Stimulated activated CD4-positive, alpha-beta T cell treated with anti-CD3 and anti-CD28 coated beads, TNF-alpha, amount 100 ng/mL, for 24 hours (primary cell): ENCODE data around the gene LDAH.
"Not testable (repeated sequence)": the region's sequence is repeated elsewhere in the genome, so short reads cannot be mapped to it uniquely, and the experiment has no call there.

Experiments
- DNase-seq, 3 experiments: peaks; one replicate each; pipeline ENCODE4 v3.0.0-alpha.2; 2020; ENCODE audit warnings: low read depth in 3 of 3

LDAH gene

DNA sequence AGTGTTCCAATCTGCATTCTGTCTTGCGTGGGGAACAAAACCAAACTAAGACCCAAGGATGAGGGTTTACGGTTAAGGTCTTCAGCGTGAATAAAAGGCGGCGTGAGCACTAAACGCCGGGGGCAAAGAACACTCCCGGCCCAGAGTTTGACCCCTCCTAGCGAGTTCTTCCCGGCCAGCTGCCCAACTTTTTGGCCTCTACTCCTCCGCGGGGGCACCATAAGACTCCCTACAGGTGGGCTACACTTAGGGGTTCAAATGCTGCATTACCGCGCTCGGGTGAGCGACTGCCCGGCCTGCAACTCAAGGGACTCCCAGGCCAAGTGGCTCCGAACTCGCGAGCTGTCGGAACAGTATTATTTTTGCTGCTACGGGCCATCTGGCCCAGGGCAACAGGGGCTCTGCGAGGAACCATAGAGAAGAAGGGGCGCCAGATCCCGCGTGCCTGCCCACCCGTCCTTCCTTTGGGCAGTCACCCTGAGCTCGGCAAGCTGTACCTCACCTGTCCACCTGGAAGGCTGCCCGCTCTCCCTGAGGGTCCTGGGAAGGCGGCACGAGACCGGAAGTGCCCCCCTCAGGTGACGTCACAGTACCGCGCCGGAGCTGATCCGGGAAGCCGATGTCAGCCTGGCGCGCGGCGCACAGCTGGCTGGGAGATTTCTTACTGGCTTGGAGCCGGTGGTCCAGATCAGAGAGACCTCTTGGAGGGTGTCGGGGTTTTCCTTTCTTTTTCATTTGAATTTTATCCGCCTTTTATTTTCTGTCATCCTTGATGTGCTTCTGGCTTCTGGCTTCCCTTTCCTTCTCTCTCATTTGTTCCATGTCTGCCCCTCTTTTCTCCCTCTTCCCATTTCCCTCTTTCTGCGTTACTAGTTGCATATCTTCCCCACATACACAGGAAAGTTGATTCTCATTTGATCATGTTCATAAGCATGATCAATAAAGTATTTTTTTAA, at the start of gene LDAH:
Gene LDAH, minus strand, starts transcription at position 567 of the 956 bp plus-strand sequence. CDS start 21,638 bp downstream, outside the sequence.
- peak; percentile 70 to 81 (median 77) for DNase-seq

DNA sequence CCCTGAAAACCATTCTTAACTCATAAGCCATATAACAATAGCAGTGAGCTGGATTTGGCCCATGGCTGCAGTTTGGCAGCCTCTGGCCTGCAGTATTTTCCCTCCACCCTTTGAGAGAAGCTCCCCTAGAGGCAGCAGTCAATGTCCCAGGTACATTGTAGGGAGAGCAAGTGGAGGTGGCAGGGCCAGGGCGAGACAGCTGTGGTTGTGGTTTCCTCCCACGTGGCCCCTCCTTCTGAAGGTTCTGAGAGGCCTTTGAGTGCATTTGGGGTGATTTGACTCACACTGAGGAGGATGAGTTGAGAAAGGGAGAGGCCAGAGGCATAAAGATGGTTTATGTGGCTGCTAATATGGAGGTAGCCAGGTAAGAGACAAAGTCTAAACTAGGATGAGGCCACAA, 45.5 kb upstream of the LDAH start:
- DNase-seq: peak; percentile 22 to 67 (median 41)

DNA sequence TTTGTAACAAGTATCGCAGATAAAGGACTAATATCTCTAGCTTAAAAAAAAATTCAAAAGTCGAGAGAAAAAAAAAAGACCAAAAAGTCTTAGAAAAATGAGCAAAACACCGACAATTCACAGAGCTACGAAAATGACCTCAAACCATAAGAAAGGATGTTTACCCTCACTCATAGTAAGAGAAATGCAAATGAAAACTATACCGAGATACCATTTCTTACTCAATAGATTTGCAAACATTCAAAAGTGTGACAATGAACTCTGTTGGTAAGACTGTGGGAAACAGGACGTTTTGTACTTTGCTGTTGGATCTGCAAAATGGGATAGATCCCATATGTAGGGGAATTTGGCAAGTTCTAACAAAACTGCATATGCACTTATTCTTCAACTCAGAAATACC, 39.9 kb upstream of the LDAH start:
- no peak for DNase-seq

DNA sequence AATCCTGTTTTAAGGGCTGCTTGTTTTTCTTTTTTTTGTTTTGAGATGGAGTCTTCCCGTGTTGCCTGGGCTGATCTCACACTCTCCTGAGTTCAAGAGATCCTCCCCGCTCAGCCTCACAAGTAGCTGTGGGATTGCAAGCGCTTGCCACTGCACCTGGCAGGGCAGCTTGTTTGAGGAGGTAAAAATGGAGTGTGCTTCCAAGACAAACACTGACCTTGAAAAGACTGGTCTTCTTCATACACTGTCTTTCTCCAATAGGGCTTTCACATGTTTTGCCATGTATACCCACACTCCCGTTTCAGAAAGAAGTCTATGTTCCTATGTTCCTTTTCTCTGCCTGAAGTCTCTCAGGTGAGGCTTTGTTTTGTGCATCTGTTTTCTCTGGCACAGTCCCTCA, 32.6 kb upstream of the LDAH start:
- DNase-seq: no peak

DNA sequence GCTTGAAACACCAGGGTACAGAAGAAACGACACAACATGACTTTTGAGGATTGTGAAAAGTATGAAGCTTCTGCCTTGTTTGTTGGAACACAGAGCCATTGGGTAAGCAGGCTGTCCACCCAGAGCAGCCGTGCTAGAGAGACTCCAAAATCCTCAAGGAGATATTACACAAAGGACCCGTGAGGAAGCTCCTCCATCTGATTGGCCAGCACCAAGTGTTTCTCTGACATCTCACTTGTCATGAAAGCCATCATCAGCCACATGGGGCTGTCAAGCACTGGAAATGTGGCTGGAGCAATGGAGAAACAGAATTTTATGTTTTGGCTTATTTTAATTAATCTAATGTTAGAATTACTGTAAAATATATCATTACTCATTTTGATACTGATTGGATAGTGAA, 29.8 kb upstream of the LDAH start:
- DNase-seq: no peak

DNA sequence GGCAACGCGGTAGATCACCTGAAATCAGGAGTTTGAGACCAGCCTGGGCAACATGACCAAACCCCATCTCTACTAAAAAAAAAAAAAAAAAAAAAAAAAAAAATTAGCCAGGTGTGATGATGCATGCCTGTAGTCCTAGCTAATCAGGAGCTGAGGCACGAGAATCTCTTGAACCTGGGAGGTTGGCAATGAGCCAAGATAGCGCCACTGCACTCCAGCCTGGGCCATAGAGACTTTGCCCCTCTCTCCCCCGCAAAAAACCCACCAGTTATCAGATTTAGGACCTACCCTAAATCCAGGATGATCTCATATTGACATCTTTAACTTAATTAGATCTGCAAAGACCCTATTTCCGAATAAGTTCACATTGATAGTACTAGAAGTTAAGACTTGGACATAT, 29.2 kb upstream of the LDAH start:
- no peak for DNase-seq

DNA sequence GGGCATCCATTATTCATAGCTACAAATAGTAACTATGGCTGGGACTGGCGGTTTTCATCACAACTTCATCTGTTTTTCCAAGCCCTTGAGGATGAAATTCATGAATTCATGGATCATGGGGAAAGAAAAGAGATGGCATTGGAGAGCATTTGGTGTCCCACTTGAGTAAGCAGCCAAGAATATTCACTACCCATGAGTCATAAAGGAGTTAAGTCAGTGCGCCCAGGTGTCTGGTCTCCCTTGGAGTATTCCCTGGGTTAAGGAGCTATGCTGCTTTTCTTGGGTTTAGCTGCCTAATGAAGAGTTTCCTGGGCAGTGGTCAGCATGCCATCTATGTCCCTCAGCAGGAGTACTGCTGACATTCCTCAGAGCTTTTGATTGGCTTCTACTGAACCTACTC, 21.3 kb upstream of the LDAH start:
- no peak for DNase-seq

DNA sequence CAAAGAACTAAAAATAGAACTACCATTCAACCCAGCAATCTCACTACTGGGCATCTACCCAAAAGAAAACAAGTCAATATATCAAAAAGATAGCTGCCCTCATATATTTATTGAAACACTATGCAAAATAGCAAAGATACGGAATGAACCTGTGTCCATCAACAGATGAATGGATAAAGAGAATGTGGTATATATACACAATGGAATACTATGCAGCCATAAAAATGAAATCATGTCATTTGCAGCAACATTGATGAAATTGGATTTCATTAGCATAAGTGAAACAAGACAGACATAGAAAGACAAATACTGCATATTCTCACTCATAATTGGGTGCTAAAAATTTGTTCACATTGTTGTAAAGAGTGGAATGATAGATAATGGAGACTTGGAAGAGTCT, 16.2 kb upstream of the LDAH start:
- DNase-seq: no peak

DNA sequence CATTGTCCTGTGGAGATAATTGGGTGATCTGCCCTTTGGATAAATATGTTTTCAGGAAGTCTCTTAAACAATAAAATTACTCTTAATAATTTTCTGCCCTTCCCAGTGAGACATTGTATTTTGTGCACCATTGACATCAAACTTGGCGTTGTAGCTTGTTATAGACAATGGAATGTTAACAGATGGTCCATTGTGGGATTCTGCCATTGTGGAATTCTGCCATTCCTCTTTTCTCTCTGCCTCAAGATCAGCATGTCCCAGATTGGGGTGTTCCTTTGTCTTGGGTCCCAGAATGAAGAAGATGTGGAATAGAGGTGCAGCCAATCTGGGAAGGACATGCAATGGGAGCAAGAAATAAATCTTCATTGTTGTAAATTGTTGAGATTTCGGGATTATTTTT, 15.1 kb upstream of the LDAH start:
- no peak for DNase-seq

DNA sequence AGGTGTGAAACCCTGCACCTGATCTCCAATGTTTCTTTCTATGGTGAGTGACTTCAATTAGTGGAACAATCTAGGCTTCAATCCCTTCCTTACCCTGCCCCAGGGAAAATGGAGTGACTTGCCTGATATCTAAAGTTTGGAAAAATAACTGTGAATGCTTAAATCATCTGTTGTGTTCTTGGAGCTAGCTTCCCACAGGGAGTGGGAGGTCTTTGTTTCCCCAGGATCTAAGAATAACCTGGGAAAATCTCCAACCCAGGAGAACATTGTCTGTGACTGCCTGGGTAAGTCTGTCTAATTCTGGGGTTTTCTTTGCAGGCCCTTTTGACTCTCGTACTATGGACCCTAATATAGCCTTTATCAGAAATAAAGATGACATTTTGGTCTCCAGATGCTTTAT, 13.6 kb upstream of the LDAH start:
- no peak for DNase-seq

DNA sequence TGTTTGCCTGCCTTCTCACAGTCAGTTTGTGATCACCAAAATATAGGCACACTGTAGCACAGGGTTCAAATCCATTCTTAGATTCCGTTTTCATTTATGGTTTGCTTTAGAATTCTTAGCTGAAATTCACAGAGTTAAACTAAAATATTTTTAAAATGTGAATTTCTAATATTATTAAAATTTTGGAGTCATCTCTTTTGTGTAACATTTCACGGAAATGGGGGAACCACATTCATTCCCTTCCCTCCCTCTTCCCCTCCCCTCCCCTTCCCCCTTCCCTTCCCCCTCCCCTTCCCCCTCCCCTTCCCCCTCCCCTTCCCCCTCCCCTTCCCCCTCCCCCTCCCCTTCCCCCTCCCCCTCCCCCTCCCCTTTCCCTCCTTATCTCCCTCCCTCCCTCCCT, 11.4 kb upstream of the LDAH start:
- no peak for DNase-seq

DNA sequence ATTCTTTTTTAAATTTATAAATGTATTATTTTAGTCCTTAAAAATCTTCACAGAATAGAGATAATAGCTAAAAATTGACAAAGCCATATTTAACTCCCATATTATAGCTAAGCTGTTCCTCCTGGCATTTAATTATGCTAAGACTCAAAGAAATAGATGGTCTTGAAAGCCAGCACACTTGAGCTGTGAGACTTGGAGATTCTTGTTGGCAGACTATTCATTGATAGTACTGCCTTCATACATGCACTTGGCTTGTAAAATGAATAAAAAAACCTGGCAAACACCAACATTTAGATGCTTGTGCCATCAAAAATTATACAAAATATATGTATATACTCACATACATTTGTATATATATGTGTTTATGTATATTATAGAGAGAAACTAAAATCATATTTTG, 9.7 kb upstream of the LDAH start:
- DNase-seq: no peak

DNA sequence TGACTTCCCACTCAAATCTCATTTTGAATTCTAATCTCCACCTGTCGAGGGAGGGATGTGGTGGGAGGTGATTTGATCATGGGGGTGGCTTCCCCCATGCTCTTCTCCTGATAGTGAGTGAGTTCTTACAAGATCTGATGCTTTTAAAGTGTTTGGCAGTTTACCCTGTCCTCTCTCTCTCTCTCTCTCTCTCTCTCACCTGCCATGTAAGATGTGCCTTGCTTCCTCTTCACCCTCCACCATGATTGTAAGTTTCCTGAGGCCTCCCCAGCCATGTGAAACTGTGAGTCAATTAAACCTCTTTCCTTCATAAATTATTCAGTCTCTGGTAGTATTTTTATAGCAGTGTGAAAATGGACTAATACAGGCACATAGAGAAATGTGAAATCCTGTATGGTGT, 7.0 kb upstream of the LDAH start:
- DNase-seq: no peak

DNA sequence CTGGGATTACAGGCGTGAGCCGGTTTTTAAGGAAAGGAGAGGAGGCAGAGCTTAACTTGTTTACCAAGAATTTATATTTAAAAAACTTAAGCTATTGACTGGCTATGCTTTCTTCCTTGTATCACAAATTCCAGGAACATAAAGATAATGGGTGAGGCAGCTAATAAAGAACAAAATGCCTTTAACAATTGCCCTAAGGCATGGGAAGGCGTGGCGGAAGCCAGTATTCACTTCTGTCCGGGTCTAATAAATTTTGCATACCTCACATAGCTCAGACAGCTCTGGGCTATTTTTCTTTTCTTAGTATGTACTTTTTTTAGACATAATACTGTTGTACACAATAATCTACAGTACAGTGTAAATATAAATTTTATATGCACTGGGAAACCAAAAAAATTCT, 1.0 kb upstream of the LDAH start:
- no peak for DNase-seq

DNA sequence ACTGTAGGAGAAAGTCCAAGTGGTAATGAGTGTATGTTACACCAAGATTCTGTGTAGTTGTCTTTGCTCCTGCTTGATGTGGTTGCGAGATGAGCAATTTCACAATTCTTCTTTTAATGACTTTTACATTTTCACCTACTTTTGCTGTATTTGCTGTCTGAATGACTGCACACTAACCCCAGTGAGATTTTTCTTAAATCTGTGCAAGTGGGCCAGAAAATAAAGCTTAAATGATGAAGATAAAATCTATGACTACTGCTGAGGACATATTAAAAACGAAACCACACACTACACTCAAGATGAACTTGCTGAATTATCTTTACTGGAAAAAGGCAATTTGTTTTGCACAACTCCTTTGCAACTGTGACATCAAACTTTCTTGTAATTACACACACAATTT, 4.1 kb downstream of the LDAH start:
- DNase-seq: no peak

DNA sequence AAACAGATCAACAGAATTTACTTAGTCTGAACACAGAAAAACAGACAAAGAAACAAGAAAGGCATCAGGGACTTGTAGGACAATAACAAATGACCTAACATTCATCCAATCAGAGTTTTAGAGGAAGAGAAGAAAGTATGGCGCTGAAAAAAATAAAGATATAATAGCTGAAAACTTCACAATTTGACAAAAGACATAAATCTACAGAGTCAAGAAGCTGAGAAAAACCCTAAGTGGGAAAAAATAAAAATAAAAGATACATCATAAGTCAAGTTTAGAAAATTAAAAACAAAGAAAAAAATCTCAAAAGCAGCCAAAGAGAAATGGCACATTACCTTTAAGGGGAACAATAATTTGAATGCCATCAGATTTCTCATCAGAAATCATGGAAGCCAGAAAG, 7.7 kb downstream of the LDAH start:
- no peak for DNase-seq

DNA sequence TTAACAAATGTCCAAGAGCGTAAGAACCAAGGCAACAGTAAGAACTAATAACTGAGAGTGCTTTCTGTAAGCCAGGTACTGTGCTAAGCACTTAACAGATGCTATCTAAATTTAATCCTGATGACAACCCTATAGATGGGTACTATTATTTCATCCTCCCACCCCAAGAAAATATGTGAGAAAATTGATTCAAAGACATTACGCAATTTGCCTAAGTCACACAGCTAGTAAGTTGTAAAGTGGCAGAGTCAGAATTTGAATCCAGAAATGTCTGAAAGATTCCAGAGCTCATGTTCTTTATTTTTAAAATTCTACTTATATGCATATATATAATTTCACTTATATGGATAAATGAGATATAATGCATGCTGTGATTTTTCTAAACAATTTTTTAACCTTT, 10.1 kb downstream of the LDAH start:
- no peak for DNase-seq

DNA sequence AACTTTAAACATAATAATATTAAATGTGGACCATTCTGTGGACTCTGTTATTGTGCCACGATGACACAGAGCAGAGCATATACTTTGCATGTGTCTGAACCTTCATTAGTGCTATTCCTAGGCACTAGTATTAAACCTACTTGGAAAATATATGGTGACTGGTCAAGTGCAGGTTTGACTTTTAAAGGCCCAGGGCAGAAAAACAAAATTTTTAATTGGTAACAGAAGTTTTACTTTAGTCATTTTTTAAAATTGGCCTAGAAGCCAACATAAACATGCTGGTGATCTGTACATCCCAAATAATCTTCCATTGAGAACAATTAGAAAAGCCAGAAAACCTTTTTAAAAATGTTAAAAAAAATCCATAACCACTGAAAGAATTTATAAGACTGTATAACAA, 16.6 kb downstream of the LDAH start:
- DNase-seq: no peak

DNA sequence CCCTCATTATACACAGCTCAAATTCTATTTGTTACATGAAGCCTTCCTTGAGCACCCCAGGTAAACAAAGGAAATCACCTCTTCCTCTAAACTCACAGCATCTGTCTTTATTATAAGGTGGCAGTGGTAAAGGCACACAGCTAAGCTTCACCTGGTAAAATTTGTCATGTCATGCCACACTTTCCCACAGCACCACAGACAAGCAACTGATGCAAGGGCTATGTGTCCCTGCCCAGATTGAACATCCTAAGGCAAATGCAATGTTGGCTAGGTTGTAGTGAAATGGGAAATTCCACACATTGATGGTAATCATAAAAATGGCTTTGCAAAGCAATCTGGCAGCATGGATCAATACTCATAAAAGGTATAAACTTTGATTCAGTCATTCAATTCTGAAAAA, 18.9 kb downstream of the LDAH start:
- no peak for DNase-seq

DNA sequence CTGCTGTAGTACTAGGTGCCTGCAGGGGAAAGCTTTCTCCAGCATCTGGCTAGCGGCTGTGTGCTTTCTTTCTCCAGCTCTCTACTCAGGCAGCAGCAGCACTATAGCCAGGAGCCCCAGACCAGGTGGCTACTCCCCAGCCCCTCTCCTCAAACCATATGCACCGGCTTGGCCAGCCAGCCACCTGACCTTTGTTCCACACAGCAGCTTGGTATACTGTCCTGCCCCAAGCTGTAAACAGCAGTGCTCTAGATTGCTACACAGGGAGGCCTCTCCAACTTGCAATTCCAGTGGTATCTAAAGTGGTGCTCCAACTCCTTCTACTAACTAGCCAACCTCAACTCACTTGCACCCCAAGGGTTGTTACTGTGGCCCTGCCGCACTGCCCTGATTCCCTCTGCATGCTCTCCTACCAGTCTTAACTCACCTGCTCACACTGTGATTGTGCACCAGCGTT, 19.6 kb downstream of the LDAH start:
- DNase-seq: no peak

DNA sequence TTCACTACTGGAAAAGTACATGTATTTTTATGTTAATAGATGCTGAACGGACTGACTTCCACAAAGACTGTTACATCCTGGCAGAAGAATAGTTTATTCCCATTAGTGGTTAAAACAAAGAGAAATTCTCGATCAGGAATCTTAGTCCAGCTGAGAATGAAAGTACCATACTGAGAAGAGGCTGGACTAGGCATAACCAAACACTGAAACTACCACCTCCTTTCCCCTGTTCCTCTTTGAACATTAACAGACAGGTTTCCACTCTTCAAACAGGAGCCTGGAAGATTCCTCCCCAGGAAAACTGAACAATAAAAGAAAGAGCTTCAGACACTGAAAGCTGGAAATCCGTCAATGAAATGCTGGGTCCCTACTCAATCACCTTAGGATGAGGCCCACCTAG, 25.8 kb downstream of the LDAH start:
- no peak for DNase-seq

DNA sequence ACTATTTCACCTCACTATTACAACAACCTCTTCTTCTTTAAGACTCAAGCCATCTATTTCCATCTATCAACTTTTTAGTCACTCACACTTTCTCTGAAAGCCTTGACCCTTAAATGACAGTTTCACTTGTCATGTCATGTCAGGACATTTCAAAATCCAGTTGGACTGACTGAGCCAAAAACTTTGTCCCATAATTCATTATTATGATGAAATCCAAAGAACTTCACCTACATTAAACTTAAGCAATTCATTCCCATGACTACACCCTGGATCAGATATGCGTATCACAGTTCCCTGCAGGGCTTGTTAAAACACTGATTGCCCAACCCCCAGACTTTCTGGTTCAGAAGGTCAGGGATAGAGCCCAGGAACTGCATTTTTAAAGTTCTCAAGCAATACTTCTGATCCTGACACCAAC, 26.5 kb downstream of the LDAH start:
- DNase-seq: no peak

DNA sequence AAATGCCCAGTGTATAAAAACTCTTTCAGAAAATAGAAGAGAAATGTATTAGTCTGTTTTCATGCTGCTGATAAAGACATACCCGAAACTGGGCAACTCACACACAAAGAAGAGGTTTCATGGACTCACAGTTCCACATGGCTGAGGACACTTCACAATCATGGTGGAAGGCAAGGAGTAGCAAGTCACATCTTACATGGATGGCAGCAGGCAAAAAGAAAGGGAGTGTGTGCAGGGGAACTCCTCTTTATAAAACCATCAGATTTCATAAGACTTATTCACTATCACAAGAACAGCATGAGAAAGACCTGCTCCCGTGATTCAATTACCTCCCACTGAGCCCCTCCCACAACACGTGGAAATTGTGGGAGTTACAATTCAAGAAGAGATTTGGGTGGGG, 29.0 kb downstream of the LDAH start:
- DNase-seq: not testable (repeated sequence)
